GM12875 (cell line): ENCODE results near the gene SLC25A27.

ENCODE experiments used
- H3K4me3 ChIP-seq: one replicate; pipeline ENCODE4 v1.5.1; 2011; ENCODE audit warnings: low read depth, low read length, control low read depth
- TF ChIP-seq, protein P1 (sequence below): IDR thresholded peaks from 2 replicates; pipeline ENCODE4 v1.5.1; 2011; ENCODE audit warnings: low read depth, mild to moderate bottlenecking, control low read depth, inconsistent platforms, low read length, moderate library complexity, borderline replicate concordance; ENCODE audit not compliant: insufficient read depth

SLC25A27 gene, protein sequence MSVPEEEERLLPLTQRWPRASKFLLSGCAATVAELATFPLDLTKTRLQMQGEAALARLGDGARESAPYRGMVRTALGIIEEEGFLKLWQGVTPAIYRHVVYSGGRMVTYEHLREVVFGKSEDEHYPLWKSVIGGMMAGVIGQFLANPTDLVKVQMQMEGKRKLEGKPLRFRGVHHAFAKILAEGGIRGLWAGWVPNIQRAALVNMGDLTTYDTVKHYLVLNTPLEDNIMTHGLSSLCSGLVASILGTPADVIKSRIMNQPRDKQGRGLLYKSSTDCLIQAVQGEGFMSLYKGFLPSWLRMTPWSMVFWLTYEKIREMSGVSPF

GRCh38 chr6:46652603-46653438 is at the start of gene SLC25A27, which contains the start of gene CYP39A1:
TSS of gene SLC25A27 (plus strand) at chr6:46652975. CDS start at chr6:46653193, 218 bp downstream.
TSS of gene CYP39A1 (minus strand) at chr6:46652818. CDS start at chr6:46652582, 236 bp downstream.
- TF ChIP-seq, protein P1, sequence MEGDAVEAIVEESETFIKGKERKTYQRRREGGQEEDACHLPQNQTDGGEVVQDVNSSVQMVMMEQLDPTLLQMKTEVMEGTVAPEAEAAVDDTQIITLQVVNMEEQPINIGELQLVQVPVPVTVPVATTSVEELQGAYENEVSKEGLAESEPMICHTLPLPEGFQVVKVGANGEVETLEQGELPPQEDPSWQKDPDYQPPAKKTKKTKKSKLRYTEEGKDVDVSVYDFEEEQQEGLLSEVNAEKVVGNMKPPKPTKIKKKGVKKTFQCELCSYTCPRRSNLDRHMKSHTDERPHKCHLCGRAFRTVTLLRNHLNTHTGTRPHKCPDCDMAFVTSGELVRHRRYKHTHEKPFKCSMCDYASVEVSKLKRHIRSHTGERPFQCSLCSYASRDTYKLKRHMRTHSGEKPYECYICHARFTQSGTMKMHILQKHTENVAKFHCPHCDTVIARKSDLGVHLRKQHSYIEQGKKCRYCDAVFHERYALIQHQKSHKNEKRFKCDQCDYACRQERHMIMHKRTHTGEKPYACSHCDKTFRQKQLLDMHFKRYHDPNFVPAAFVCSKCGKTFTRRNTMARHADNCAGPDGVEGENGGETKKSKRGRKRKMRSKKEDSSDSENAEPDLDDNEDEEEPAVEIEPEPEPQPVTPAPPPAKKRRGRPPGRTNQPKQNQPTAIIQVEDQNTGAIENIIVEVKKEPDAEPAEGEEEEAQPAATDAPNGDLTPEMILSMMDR, result no peak
- H3K4me3 ChIP-seq, result peak within 1 kb of the TSS; percentile 41

- TF ChIP-seq, protein P1, result no peak
- H3K4me3 ChIP-seq, result no peak overlapping the region
Measured at GRCh38 chr6:46605091-46605797, 47.5 kb upstream of the SLC25A27 start.

DNA sequence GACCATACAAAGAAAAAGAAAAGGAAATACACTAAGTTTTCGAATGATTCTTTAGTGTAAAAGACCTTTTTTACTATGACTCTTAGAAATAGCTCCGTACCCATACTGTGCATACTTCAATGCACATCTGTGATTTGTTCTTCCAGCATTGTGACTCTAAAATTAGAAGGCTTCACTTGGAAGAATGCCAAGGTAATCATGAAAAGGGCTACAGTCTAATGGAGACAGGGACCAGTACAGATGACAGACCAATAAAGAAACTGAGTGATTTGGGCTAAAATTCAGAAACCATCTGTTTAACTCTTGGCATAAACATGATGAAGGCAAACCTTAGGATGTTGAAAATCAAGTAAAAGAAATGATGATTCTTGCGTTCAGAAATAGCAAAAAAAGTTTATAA is 46.4 kb upstream of the SLC25A27 start:
- TF ChIP-seq, protein P1, result no peak
- H3K4me3 ChIP-seq, result no peak overlapping the region

DNA sequence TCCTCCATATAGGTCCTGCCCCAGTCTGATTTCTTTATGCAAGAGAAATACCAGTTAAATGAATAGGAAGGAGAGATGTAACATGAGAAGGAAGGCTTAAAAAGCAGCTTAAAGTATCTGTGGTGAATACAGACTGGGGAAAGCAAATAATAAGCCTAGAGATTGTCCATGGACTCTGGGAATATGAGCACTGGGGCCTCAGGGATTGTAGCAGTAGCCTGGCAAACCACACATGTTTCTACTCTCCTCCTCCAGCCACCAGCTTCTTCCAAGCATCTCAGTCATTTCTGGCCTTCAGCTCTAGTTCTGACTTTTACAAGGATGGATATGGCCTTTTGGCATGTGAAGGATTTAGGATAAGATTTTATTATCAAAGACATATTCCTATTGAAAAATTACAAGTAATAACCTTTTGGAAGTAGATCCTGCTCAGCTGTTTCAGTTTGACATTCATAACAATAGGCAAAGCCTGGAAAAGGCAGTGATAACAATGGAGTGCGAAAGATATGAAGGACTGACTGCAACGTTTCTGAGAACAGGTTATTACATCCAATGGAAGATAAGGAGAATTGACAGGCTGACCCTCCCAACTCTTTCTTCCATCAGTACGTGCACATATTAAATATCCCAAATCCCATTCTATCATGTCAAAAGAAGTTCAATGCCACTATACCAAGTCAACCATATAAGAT is 41.8 kb upstream of the SLC25A27 start:
- H3K4me3 ChIP-seq, result no peak overlapping the region
- TF ChIP-seq, protein P1, result no peak

DNA sequence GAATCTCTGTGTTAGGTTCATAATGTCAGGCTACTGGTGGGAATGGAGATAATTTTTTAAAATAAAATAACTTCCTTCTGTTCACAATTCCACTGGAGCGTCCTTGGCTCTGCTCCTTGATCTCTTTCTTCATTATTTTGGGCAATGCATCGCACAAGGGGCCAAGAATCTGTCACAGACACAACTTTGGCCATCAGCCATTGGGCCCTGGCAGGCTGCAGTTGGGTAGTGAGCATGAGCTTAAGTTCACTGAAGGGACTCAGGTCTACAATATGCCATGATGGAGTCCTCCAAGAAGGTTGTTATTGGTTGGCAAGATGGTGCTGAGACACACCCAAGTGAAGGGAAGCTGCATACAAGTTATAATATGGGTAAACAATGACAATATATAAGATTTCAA is 40.1 kb upstream of the SLC25A27 start:
- TF ChIP-seq, protein P1, result no peak
- H3K4me3 ChIP-seq, result no peak overlapping the region

DNA sequence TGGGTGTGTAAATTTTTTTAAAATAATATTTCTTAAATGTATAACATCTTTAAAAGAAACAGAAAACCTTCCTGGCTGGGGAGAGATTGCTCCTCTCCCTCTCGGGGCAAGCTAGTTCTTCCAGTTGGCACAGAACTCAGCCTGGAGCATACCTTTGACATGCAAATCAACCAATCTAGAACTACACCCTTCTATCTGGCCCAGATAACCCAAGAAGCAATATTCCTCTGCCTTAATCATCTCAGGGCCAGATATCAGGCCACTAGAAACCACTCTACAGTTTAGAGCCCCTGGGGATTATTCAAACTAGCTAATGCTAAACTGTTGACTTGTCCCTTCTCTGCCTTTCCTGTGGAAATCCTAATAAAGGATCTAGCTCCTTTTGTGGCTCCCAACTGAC is 34.0 kb upstream of the SLC25A27 start:
- H3K4me3 ChIP-seq, result no peak overlapping the region
- TF ChIP-seq, protein P1, result no peak
